Activated B cell treated with CpG ODN at 0.5 μM for 24 hours (primary cell): Measurements from ENCODE around the gene CLRN2. TPM values are rescaled to one million over a fixed set of nuclear protein-coding genes. Genes with fewer than 3 reads are reported as not detected.
A peak's percentile ranks its signal among the peaks of the same experiment; 100 is the strongest.

ENCODE experiments used
- ATAC-seq: fragments of 200-7000 bp; cut with Tn5 transposase; one replicate; pipeline ENCODE4 v1.10.0; 2021; ENCODE audit warnings: low read depth, mild to moderate bottlenecking, moderate library complexity
- CTCF ChIA-PET: fragments of 350-600 bp; sonication (Branson Sonifier 250); formaldehyde crosslinking; loops from one replicate; lab custom pipeline; 2021; ENCODE audit warnings: antibody characterized with exemption; lab: Charles Lee
- POLR2A ChIA-PET: fragments of 350-600 bp; sonication (Branson Sonifier 250); formaldehyde crosslinking; loops from one replicate; lab custom pipeline; 2021; ENCODE audit warnings: antibody characterized with exemption; lab: Charles Lee
- DNase-seq: peaks from one replicate; pipeline ENCODE4 v3.0.0; 2022
- H3K27ac Mint-ChIP-seq: one replicate; pipeline ENCODE4 v1.8.0; 2020; ENCODE audit warnings: mixed read lengths
- H3K27me3 Mint-ChIP-seq: one replicate; pipeline ENCODE4 v1.8.0; 2021; ENCODE audit warnings: mixed read lengths
- H3K36me3 Mint-ChIP-seq: one replicate; pipeline ENCODE4 v1.8.0; 2021; ENCODE audit warnings: low read depth, mixed read lengths
- H3K4me1 Mint-ChIP-seq: one replicate; pipeline ENCODE4 v1.8.0; 2021; ENCODE audit warnings: mixed read lengths
- H3K4me3 Mint-ChIP-seq: one replicate; pipeline ENCODE4 v1.8.0; 2020; ENCODE audit warnings: mild to moderate bottlenecking, mixed read lengths
- H3K9me3 Mint-ChIP-seq: one replicate; pipeline ENCODE4 v1.8.0; 2020; ENCODE audit warnings: mixed read lengths
- CTCF ChIP-seq: fragments of 200-600 bp; IDR thresholded peaks from one replicate; pipeline ENCODE4 v1.8.0; 2022; ENCODE audit warnings: antibody characterized with exemption, mild to moderate bottlenecking
- intact Hi-C: fragments of 100-400 bp; cut with micrococcal nuclease; formaldehyde crosslinking; loops from one replicate; pipeline ENCODE4 v1.15.1; 2024
- total RNA-seq: library from RNA; stranded (reverse); gene quantifications from 2 replicates; pipeline ENCODE4 v1.2.3, GENCODE V29; 2022

Gene CLRN2
- total RNA-seq, 1 donor from 2014 or later, result not detected

DNA sequence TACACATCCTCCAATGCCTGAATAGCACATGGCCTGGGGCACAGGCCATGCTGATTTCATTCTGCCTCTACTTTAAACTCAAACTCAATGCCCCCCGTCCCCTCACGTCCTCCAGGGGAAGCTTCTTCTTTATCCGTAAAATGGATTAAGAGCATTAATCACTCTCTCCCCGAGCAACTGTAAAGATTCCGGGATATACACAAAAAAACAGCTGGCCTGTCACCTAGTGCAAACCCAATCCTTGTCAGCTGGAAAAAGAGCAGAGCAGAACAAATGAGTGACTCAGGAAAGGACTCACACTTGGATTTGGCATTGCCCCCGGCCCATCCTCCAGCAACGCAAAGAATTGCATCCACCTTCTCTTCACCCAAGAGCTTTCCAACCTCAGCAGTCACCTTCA is 10.9 kb upstream of the CLRN2 start:
- no peak for TF ChIP-seq CTCF
- H3K4me3 Mint-ChIP-seq, result no peak overlapping the region
- no peaks in the 10 kb centered on the region for H3K4me1 Mint-ChIP-seq
- intact Hi-C loops, result no loop called here
- ChIA-PET CTCF (no interaction called here), POLR2A (no interaction called here)
- H3K36me3 Mint-ChIP-seq, result peaks cover 42% of the 10 kb centered on the region
- H3K27me3 Mint-ChIP-seq, result no peaks in the 10 kb centered on the region
- no peaks in the 10 kb centered on the region for H3K9me3 Mint-ChIP-seq
- ATAC-seq (no peak), DNase-seq (no peak)
- H3K27ac Mint-ChIP-seq, result no peak overlapping the region

DNA sequence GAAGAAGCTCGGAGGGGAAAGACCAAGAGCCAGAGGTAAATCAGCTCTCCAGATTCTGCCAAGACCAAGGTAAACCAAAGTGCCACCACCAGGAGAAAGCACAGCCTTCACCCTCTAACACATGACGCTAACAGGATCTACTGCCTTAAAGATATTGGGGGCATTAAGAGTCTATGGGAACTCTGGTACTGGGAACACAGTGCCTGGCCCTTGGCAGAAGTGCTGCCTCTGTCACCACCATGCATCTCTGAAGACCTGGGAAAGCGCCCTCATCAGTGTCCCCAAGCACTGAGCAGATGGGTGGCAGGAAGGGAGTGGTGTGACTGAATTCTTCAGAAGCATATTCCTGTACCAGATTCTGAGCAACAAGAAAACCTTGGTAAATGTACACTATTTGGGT is 4.4 kb upstream of the CLRN2 start:
- no peaks in the 10 kb centered on the region for H3K9me3 Mint-ChIP-seq
- CTCF ChIA-PET, result no interaction called here
- ATAC-seq (no peak), DNase-seq (no peak)
- H3K4me3 Mint-ChIP-seq, result peak overlapping the region; percentile 16
- no peak overlapping the region for H3K27ac Mint-ChIP-seq
- H3K36me3 Mint-ChIP-seq, result peaks cover 7% of the 10 kb centered on the region
- no peak for TF ChIP-seq CTCF
- H3K27me3 Mint-ChIP-seq, result no peaks in the 10 kb centered on the region
- peaks cover 19% of the 10 kb centered on the region for H3K4me1 Mint-ChIP-seq
- intact Hi-C loops, result loop anchor here (2.0 kb wide), 2 partner anchors 66 to 512 kb away; partner anchors contain the start of gene LAP3
- POLR2A ChIA-PET, result no interaction called here

DNA sequence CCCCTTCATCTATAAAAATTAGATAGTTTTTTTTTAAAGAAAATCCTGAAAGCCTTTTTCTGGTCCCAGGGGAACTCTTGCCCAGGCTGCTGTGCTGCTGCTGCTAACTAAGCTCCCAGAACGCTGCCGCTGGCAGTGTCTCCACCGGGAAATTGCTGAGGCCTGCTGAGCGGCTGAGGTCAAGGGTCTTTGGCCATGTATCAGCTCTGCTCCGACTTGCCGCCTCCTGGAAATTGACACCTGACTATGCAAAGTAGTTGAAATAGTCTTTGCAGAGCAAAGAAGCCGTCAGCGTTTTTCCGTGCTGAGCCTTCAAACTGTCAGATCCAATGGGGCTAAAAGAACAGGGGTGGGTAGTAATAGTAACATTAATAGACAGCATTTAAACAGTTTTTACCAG is 3.9 kb upstream of the CLRN2 start:
- no peak for ATAC-seq
- intact Hi-C loops, result loop anchor here (1.0 to 2.0 kb wide), 3 partner anchors 66 to 512 kb away; partner anchors contain the start of genes DCAF16, LAP3 and NCAPG
- POLR2A ChIA-PET, result no interaction called here
- peaks cover under 1% of the 10 kb centered on the region for H3K27me3 Mint-ChIP-seq
- peaks cover 7% of the 10 kb centered on the region for H3K36me3 Mint-ChIP-seq
- H3K9me3 Mint-ChIP-seq, result no peaks in the 10 kb centered on the region
- TF ChIP-seq CTCF, result no peak
- H3K4me1 Mint-ChIP-seq, result peaks cover 19% of the 10 kb centered on the region
- peak overlapping the region; percentile 95 for H3K4me3 Mint-ChIP-seq
- no peak overlapping the region for H3K27ac Mint-ChIP-seq
- no peak for DNase-seq
- CTCF ChIA-PET, result interaction anchor here (1.2 kb wide), 1 partner anchor 37 kb away, joined by 3 read pairs; no protein-coding TSS in a partner anchor

DNA sequence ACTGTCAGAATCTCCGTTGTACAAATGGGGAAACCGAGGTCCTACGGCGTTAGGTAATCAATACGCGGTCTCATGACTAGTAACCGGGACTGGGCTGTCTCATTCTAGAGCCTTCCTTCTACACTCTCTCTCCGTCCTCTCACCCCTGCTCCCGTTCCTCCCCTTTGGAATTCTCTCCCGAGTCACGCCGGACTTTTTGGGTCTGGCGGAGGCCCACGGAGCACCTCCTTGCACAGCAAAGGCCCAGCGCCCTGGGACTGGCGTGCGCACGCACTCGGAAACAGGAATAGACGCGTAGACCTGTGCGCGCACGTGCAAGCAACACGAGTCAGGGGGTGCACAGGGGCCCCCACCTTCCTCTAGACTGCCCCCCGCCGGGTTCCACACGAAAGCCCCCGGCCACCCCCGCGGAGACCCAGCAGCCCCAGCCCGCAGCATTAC is 3.4 kb upstream of the CLRN2 start:
- peak; percentile 64 for ATAC-seq
- intact Hi-C loops, result loop anchor here (1.0 to 2.0 kb wide), 3 partner anchors 65 to 511 kb away; partner anchors contain the start of genes DCAF16, LAP3 and NCAPG
- peak overlapping the region; percentile 95 for H3K4me3 Mint-ChIP-seq
- ChIA-PET CTCF (interaction anchor here (1.2 kb wide), 1 partner anchor 37 kb away, joined by 3 read pairs; no protein-coding TSS in a partner anchor), POLR2A (no interaction called here)
- H3K27me3 Mint-ChIP-seq, result peaks cover 3% of the 10 kb centered on the region
- H3K27ac Mint-ChIP-seq, result peak overlapping the region; percentile 62
- H3K9me3 Mint-ChIP-seq, result no peaks in the 10 kb centered on the region
- H3K4me1 Mint-ChIP-seq, result peaks cover 19% of the 10 kb centered on the region
- peaks cover 7% of the 10 kb centered on the region for H3K36me3 Mint-ChIP-seq
- peak; percentile 31 for DNase-seq
- no peak for TF ChIP-seq CTCF

GRCh38 chr4:17511950-17512795 is 2.8 kb upstream of the CLRN2 start, which contains the start of gene QDPR:
TSS of gene QDPR (minus strand) at chr4:17512090. CDS start at chr4:17512054, 36 bp downstream.
- peaks cover 19% of the 10 kb centered on the region for H3K4me1 Mint-ChIP-seq
- DNase-seq (peak; percentile 60), ATAC-seq (peak; percentile 90)
- TF ChIP-seq CTCF, result no peak
- H3K27ac Mint-ChIP-seq, result peak within 1 kb of the TSS; percentile 62
- H3K9me3 Mint-ChIP-seq, result no peaks in the 10 kb centered on the region
- peaks cover 5% of the 10 kb centered on the region for H3K36me3 Mint-ChIP-seq
- ChIA-PET POLR2A (no interaction called here), CTCF (interaction anchor here (1.2 kb wide), 1 partner anchor 36 kb away, joined by 3 read pairs; no protein-coding TSS in a partner anchor)
- H3K4me3 Mint-ChIP-seq, result peak within 1 kb of the TSS; percentile 95
- H3K27me3 Mint-ChIP-seq, result peaks cover 9% of the 10 kb centered on the region
- intact Hi-C loops, result loop anchor here (1.0 to 2.0 kb wide), 3 partner anchors 65 to 511 kb away; partner anchors contain the start of genes DCAF16, LAP3 and NCAPG
